Effector memory CD8-positive, alpha-beta T cell (primary cell): Measurements from ENCODE around the gene ITGA8.
"Not testable (repeated sequence)": the region's sequence is repeated elsewhere in the genome, so short reads cannot be mapped to it uniquely, and the experiment has no call there.

Experiments
- ATAC-seq: fragments of 150-1000 bp; cut with Tn5 transposase; replicated peaks from 2 replicates; pipeline ENCODE4 v1.10.0; 2021; ENCODE audit warnings: mild to moderate bottlenecking, moderate library complexity
- DNase-seq, 3 experiments: peaks; one replicate each; pipeline ENCODE4 v3.0.0; 2021
- H3K27ac Mint-ChIP-seq, 2 donors: one replicate each; pipeline ENCODE4 v1.8.0; 2022; ENCODE audit warnings: mild to moderate bottlenecking in 2 of 2, mixed read lengths in 2 of 2, moderate library complexity in 2 of 2
- H3K27me3 Mint-ChIP-seq, 2 donors: one replicate each; pipeline ENCODE4 v1.8.0; 2022; ENCODE audit warnings: mixed read lengths in 2 of 2
- H3K36me3 Mint-ChIP-seq: one replicate; pipeline ENCODE4 v1.8.0; 2022; ENCODE audit warnings: mild to moderate bottlenecking, moderate library complexity, mixed read lengths; ENCODE audit not compliant: insufficient read depth
- H3K4me1 Mint-ChIP-seq, 2 donors: one replicate each; pipeline ENCODE4 v1.8.0; 2022; ENCODE audit warnings: low read depth in 2 of 2, mixed read lengths in 2 of 2
- H3K4me3 Mint-ChIP-seq, 2 donors: one replicate each; pipeline ENCODE4 v1.8.0; 2022; ENCODE audit warnings: mild to moderate bottlenecking in 2 of 2, mixed read lengths in 2 of 2, moderate library complexity in 2 of 2
- H3K9me3 Mint-ChIP-seq, 2 donors: one replicate each; pipeline ENCODE4 v1.8.0; 2022; ENCODE audit warnings: mixed read lengths in 2 of 2

The ITGA8 gene

GRCh38 chr10:15571575-15571974 is 148.1 kb downstream of the ITGA8 start:
- H3K36me3 Mint-ChIP-seq: no peaks in the 10 kb centered on the region

GRCh38 chr10:15570738-15571339 is 148.9 kb downstream of the ITGA8 start:
- ATAC-seq (no peak), DNase-seq (no peak)
- no peaks in the 10 kb centered on the region for H3K4me1 Mint-ChIP-seq
- no peaks in the 10 kb centered on the region for H3K36me3 Mint-ChIP-seq
- no peaks in the 10 kb centered on the region for H3K9me3 Mint-ChIP-seq
- no peak overlapping the region for H3K27ac Mint-ChIP-seq
- peaks cover 0 to 12% of the 10 kb centered on the region in 2 donors for H3K27me3 Mint-ChIP-seq
- H3K4me3 Mint-ChIP-seq: no peak overlapping the region

More at GRCh38 chr10:15571575-15571974, 148.1 kb downstream of the ITGA8 start:
- DNase-seq (no peak), ATAC-seq (no peak)
- no peaks in the 10 kb centered on the region for H3K9me3 Mint-ChIP-seq
- H3K4me1 Mint-ChIP-seq: no peaks in the 10 kb centered on the region
- H3K27me3 Mint-ChIP-seq: peaks cover 0 to 12% of the 10 kb centered on the region in 2 donors
- H3K27ac Mint-ChIP-seq: no peak overlapping the region
- H3K4me3 Mint-ChIP-seq: no peak overlapping the region

GRCh38 chr10:15567952-15568351 is 151.8 kb downstream of the ITGA8 start:
- Mint-ChIP-seq H3K27ac (no peak overlapping the region), H3K36me3 (no peaks in the 10 kb centered on the region), H3K4me3 (no peak overlapping the region), H3K4me1 (no peaks in the 10 kb centered on the region), H3K9me3 (no peaks in the 10 kb centered on the region), H3K27me3 (peaks cover 0 to 12% of the 10 kb centered on the region in 2 donors)
- DNase-seq (no peak), ATAC-seq (no peak)

- peaks cover 0 to 10% of the 10 kb centered on the region in 2 donors for H3K27me3 Mint-ChIP-seq
- no peak overlapping the region for H3K4me3 Mint-ChIP-seq
- H3K36me3 Mint-ChIP-seq: no peaks in the 10 kb centered on the region
- H3K9me3 Mint-ChIP-seq: no peaks in the 10 kb centered on the region
- H3K4me1 Mint-ChIP-seq: no peaks in the 10 kb centered on the region
- no peak overlapping the region for H3K27ac Mint-ChIP-seq
- no peak for ATAC-seq
- no peak for DNase-seq
Measured at GRCh38 chr10:15563246-15563645, 156.5 kb downstream of the ITGA8 start.

- no peaks in the 10 kb centered on the region for H3K9me3 Mint-ChIP-seq
- no peaks in the 10 kb centered on the region for H3K4me1 Mint-ChIP-seq
- no peak overlapping the region for H3K4me3 Mint-ChIP-seq
- DNase-seq: no peak
- no peak for ATAC-seq
- peaks cover 0 to 10% of the 10 kb centered on the region in 2 donors for H3K27me3 Mint-ChIP-seq
- H3K27ac Mint-ChIP-seq: no peak overlapping the region
- H3K36me3 Mint-ChIP-seq: no peaks in the 10 kb centered on the region
Measured at GRCh38 chr10:15562578-15562977, 157.1 kb downstream of the ITGA8 start.

GRCh38 chr10:15562116-15562515 is 157.6 kb downstream of the ITGA8 start:
- H3K27ac Mint-ChIP-seq: no peak overlapping the region
- H3K9me3 Mint-ChIP-seq: no peaks in the 10 kb centered on the region
- DNase-seq (no peak), ATAC-seq (no peak)
- H3K36me3 Mint-ChIP-seq: no peaks in the 10 kb centered on the region
- H3K27me3 Mint-ChIP-seq: peaks cover 0 to 10% of the 10 kb centered on the region in 2 donors
- no peaks in the 10 kb centered on the region for H3K4me1 Mint-ChIP-seq
- H3K4me3 Mint-ChIP-seq: no peak overlapping the region

- H3K4me3 Mint-ChIP-seq: no peak overlapping the region
- no peak for ATAC-seq
- no peaks in the 10 kb centered on the region for H3K36me3 Mint-ChIP-seq
- H3K27me3 Mint-ChIP-seq: peaks cover 0 to 10% of the 10 kb centered on the region in 2 donors
- no peaks in the 10 kb centered on the region for H3K9me3 Mint-ChIP-seq
- no peak for DNase-seq
- no peaks in the 10 kb centered on the region for H3K4me1 Mint-ChIP-seq
- H3K27ac Mint-ChIP-seq: no peak overlapping the region
Measured at GRCh38 chr10:15558136-15558535, 161.6 kb downstream of the ITGA8 start.

- not testable (repeated sequence) for H3K4me3 Mint-ChIP-seq, H3K9me3 Mint-ChIP-seq, H3K27ac Mint-ChIP-seq, DNase-seq, H3K36me3 Mint-ChIP-seq, H3K4me1 Mint-ChIP-seq, ATAC-seq
- H3K27me3 Mint-ChIP-seq: peaks cover 0 to 10% of the 10 kb centered on the region in 2 donors
Measured at GRCh38 chr10:15557168-15557567, 162.6 kb downstream of the ITGA8 start.

- DNase-seq (no peak), ATAC-seq (no peak)
- Mint-ChIP-seq H3K27ac (no peak overlapping the region), H3K4me1 (no peaks in the 10 kb centered on the region), H3K36me3 (no peaks in the 10 kb centered on the region), H3K27me3 (peaks cover 0 to 19% of the 10 kb centered on the region in 2 donors), H3K9me3 (no peaks in the 10 kb centered on the region), H3K4me3 (no peak overlapping the region)
Measured at GRCh38 chr10:15550950-15551349, 168.8 kb downstream of the ITGA8 start.

GRCh38 chr10:15548331-15548730 is 171.4 kb downstream of the ITGA8 start:
- Mint-ChIP-seq H3K27ac (no peak overlapping the region), H3K36me3 (no peaks in the 10 kb centered on the region), H3K9me3 (peaks cover 6% of the 10 kb centered on the region in 2 donors), H3K4me3 (no peak overlapping the region), H3K27me3 (peaks cover 0 to 19% of the 10 kb centered on the region in 2 donors), H3K4me1 (no peaks in the 10 kb centered on the region)
- no peak for ATAC-seq
- no peak for DNase-seq

- Mint-ChIP-seq H3K4me1 (no peaks in the 10 kb centered on the region), H3K27ac (no peak overlapping the region), H3K9me3 (peaks cover 6 to 7% of the 10 kb centered on the region in 2 donors), H3K4me3 (no peak overlapping the region), H3K36me3 (no peaks in the 10 kb centered on the region), H3K27me3 (peaks cover 0 to 19% of the 10 kb centered on the region in 2 donors)
- DNase-seq (no peak), ATAC-seq (no peak)
Measured at GRCh38 chr10:15546606-15547005, 173.1 kb downstream of the ITGA8 start.

GRCh38 chr10:15545884-15546283 is 173.8 kb downstream of the ITGA8 start:
- no peak for ATAC-seq
- no peak overlapping the region for H3K27ac Mint-ChIP-seq
- H3K4me1 Mint-ChIP-seq: no peaks in the 10 kb centered on the region
- peaks cover 6 to 7% of the 10 kb centered on the region in 2 donors for H3K9me3 Mint-ChIP-seq
- no peaks in the 10 kb centered on the region for H3K36me3 Mint-ChIP-seq
- H3K4me3 Mint-ChIP-seq: no peak overlapping the region
- no peak for DNase-seq
- H3K27me3 Mint-ChIP-seq: peaks cover 0 to 14% of the 10 kb centered on the region in 2 donors

GRCh38 chr10:15545266-15545665 is 174.5 kb downstream of the ITGA8 start:
- Mint-ChIP-seq H3K9me3 (peaks cover 6 to 7% of the 10 kb centered on the region in 2 donors), H3K4me3 (no peak overlapping the region), H3K4me1 (no peaks in the 10 kb centered on the region), H3K27me3 (peaks cover 0 to 8% of the 10 kb centered on the region in 2 donors), H3K36me3 (no peaks in the 10 kb centered on the region), H3K27ac (no peak overlapping the region)
- DNase-seq: no peak
- ATAC-seq: no peak

GRCh38 chr10:15543994-15544393 is 175.7 kb downstream of the ITGA8 start:
- H3K4me3 Mint-ChIP-seq: no peak overlapping the region
- H3K9me3 Mint-ChIP-seq: peaks cover 6 to 7% of the 10 kb centered on the region in 2 donors
- H3K36me3 Mint-ChIP-seq: no peaks in the 10 kb centered on the region
- peaks cover 0 to 7% of the 10 kb centered on the region in 2 donors for H3K27me3 Mint-ChIP-seq
- ATAC-seq: no peak
- DNase-seq: no peak
- H3K27ac Mint-ChIP-seq: no peak overlapping the region
- H3K4me1 Mint-ChIP-seq: no peaks in the 10 kb centered on the region
